K562 (cell line): ENCODE results near the gene ITPR3. TPM values are rescaled to one million over a fixed set of nuclear protein-coding genes. Genes with fewer than 3 reads are reported as not detected.

Experiments
- ATAC-seq: fragments of 200-7000 bp; cut with Tn5 transposase; 3 replicates; pipeline ENCODE4 v1.9.1; 2020; ENCODE audit warnings: moderate library complexity
- BruUV-seq: library from RNA; stranded (reverse); fragments of 400-500 nt; replicated peaks from 2 replicates; lab custom pipeline; 2021; lab: Mats Ljungman, UMichigan
- CTCF ChIA-PET: fragments of 300-600 bp; formaldehyde crosslinking; extraction: SDS; loops from one replicate; lab custom pipeline; 2021; ENCODE audit warnings: low intra/inter-chr PET ratio; lab: Yijun Ruan, JAX
- POLR2A ChIA-PET: fragments of 300-600, 350-650 bp; sonication (Branson Sonifier 250); formaldehyde crosslinking; extraction: SDS; loops from one replicate; lab custom pipeline; 2021; ENCODE audit warnings: antibody characterized with exemption, inconsistent platforms; lab: Yijun Ruan, JAX
- DNase-seq, 4 experiments: peaks; one replicate each; pipeline versions ENCODE4 v3.0.0 to v3.0.0-alpha.2; 2011 to 2018; ENCODE audit warnings: low spot score in 3 of 4, mixed read lengths in 3 of 4; ENCODE audit errors: extremely low read depth in 1 of 4
- FAIRE-seq: peaks from 2 replicates; lab custom pipeline; 2011; peaks lifted over from hg19 to GRCh38; lab: Jason Lieb, UNC
- H2AFZ ChIP-seq: 2 replicates; pipeline ENCODE4 v1.6.0; 2011; ENCODE audit warnings: low read depth, low read length, control low read depth, inconsistent platforms
- H3K27ac ChIP-seq: fragments of 200-600 bp; 3 replicates; pipeline ENCODE4 v1.8.0; 2011; ENCODE audit warnings: low read depth, mild to moderate bottlenecking, control low read depth, inconsistent platforms, low read length, moderate library complexity, mixed read lengths; ENCODE audit errors: extremely low read depth
- H3K27me3 ChIP-seq, 2 experiments: fragments of 300-600 bp in 1 of 2; 2 replicates in 1 of 2; 3 replicates in 1 of 2; pipeline versions ENCODE4 v1.6.0 to v1.8.0; 2011; ENCODE audit warnings: inconsistent platforms in 2 of 2, low read length in 2 of 2, mild to moderate bottlenecking in 1 of 2, mixed read lengths in 1 of 2, moderate library complexity in 1 of 2; ENCODE audit not compliant: control insufficient read depth in 2 of 2, insufficient read depth in 2 of 2
- H3K36me3 ChIP-seq: fragments of 300-600 bp; 3 replicates; pipeline ENCODE4 v1.8.0; 2011; ENCODE audit warnings: mild to moderate bottlenecking, low read length, inconsistent platforms; ENCODE audit not compliant: control insufficient read depth, insufficient read depth
- H3K4me1 ChIP-seq, 2 experiments: fragments of 200-600 bp in 1 of 2; replicated peaks in 1 of 2; 2 replicates in 1 of 2; 3 replicates in 1 of 2; pipeline versions ENCODE4 v1.5.1 to v1.8.0; 2011; ENCODE audit warnings: inconsistent platforms in 2 of 2, low read length in 2 of 2, mild to moderate bottlenecking in 1 of 2, mixed read lengths in 1 of 2, moderate library complexity in 1 of 2; ENCODE audit not compliant: control insufficient read depth in 2 of 2, insufficient read depth in 2 of 2
- H3K4me2 ChIP-seq: 2 replicates; pipeline ENCODE4 v1.6.1; 2011; ENCODE audit warnings: low read length, control low read depth, inconsistent platforms, mixed read lengths; ENCODE audit not compliant: insufficient read depth
- H3K4me3 ChIP-seq: fragments of 200-600 bp; sonication (generic), shearing (Covaris generic); 2 replicates; pipeline ENCODE4 v1.5.1; 2016; ENCODE audit warnings: control low read depth, inconsistent platforms
- H3K79me2 ChIP-seq: fragments of 200-600 bp; 3 replicates; pipeline ENCODE4 v1.8.0; 2011; ENCODE audit warnings: low read length, inconsistent platforms; ENCODE audit not compliant: control insufficient read depth, insufficient read depth
- H3K9ac ChIP-seq, 2 experiments: 2 replicates each; pipeline versions ENCODE4 v1.6.0 to v1.6.1; 2011; ENCODE audit warnings: low read depth in 2 of 2, low read length in 2 of 2, control low read depth in 1 of 2, inconsistent platforms in 1 of 2, mild to moderate bottlenecking in 1 of 2, mixed read lengths in 1 of 2; ENCODE audit not compliant: insufficient read depth in 1 of 2
- H3K9me1 ChIP-seq: one replicate; pipeline ENCODE4 v1.6.0; 2011; ENCODE audit warnings: inconsistent platforms, mild to moderate bottlenecking, low read length, moderate library complexity; ENCODE audit not compliant: control insufficient read depth, insufficient read depth
- H3K9me3 ChIP-seq: replicated peaks from 2 replicates; pipeline ENCODE4 v1.5.1; 2011; ENCODE audit warnings: low read depth, low read length, inconsistent platforms; ENCODE audit not compliant: control insufficient read depth, insufficient read depth
- H4K20me1 ChIP-seq: replicated peaks from 2 replicates; pipeline ENCODE4 v1.6.1; 2011; ENCODE audit warnings: low read length, inconsistent platforms, mixed read lengths; ENCODE audit not compliant: control insufficient read depth, insufficient read depth
- ATF1 ChIP-seq, 2 experiments: fragments of 450-650 bp in 1 of 2; IDR thresholded peaks; 2 replicates each; pipeline ENCODE4 v1.6.1; 2016; ENCODE audit warnings: missing compliant biosample characterization in 1 of 2, missing genetic modification characterization in 1 of 2
- CTBP1 ChIP-seq: fragments of 450-650 bp; IDR thresholded peaks from 2 replicates; pipeline ENCODE4 v1.6.1; 2016; ENCODE audit warnings: borderline replicate concordance
- DEAF1 ChIP-seq: fragments of 450-650 bp; formaldehyde crosslinking; IDR thresholded peaks from 2 replicates; pipeline ENCODE4 v1.4.0; 2020; ENCODE audit warnings: mild to moderate bottlenecking, moderate library complexity
- DPF2 ChIP-seq: fragments of 450-650 bp; IDR thresholded peaks from 2 replicates; pipeline ENCODE4 v1.6.1; 2016
- EHMT2 ChIP-seq: fragments of 450-650 bp; IDR thresholded peaks from 2 replicates; pipeline ENCODE4 v1.6.1; 2018; ENCODE audit warnings: antibody characterized with exemption
- HLTF ChIP-seq: fragments of 450-650 bp; IDR thresholded peaks from 2 replicates; pipeline ENCODE4 v1.6.1; 2016
- HMBOX1 ChIP-seq: sonication (generic); IDR thresholded peaks from 2 replicates; pipeline ENCODE4 v1.6.1; 2016
- KLF13 ChIP-seq: fragments of 450-650 bp; IDR thresholded peaks from 2 replicates; pipeline ENCODE4 v1.6.1; 2016; ENCODE audit warnings: missing genetic modification characterization, low read depth, mild to moderate bottlenecking, missing compliant biosample characterization, moderate library complexity, borderline replicate concordance
- PRMT5 ChIP-seq: sonication (generic); formaldehyde crosslinking; IDR thresholded peaks from 2 replicates; pipeline ENCODE4 v1.5.0; 2020; ENCODE audit warnings: missing genetic modification reagents
- SIRT6 ChIP-seq: IDR thresholded peaks from one replicate; pipeline ENCODE4 v1.6.1; 2012; ENCODE audit warnings: low read depth, mild to moderate bottlenecking, control low read depth, inconsistent platforms, low read length, moderate library complexity
- STAG1 ChIP-seq: sonication (generic); formaldehyde crosslinking; IDR thresholded peaks from 2 replicates; pipeline ENCODE4 v1.5.0; 2020; ENCODE audit warnings: missing genetic modification reagents, borderline replicate concordance
- TCF3 ChIP-seq: sonication (generic); formaldehyde crosslinking; IDR thresholded peaks from 2 replicates; pipeline ENCODE4 v1.4.0; 2020; ENCODE audit warnings: mild to moderate bottlenecking, missing genetic modification reagents
- TEAD4 ChIP-seq, 2 experiments: sonication (generic) in 1 of 2; formaldehyde crosslinking in 1 of 2; IDR thresholded peaks; 2 replicates each; pipeline versions ENCODE4 v1.6.1 to v1.8.0; 2012 to 2022; ENCODE audit warnings: borderline replicate concordance in 1 of 2, inconsistent platforms in 1 of 2, low read length in 1 of 2, mild to moderate bottlenecking in 1 of 2, missing genetic modification reagents in 1 of 2
- TRIM24 ChIP-seq, 2 experiments: fragments of 450-650 bp; IDR thresholded peaks; 2 replicates each; pipeline ENCODE4 v1.6.1; 2016
- ZNF274 ChIP-seq: IDR thresholded peaks from 2 replicates; pipeline ENCODE4 v1.6.1; 2011; ENCODE audit warnings: low read depth, mild to moderate bottlenecking, low read length, moderate library complexity, borderline replicate concordance
- WGBS: fragments of 100-300 bp; shearing (Covaris generic); methylation state at CpG from one replicate; pipeline ENCODE4 v1.1.6; 2016; ENCODE audit warnings: low coverage, mixed read lengths; ENCODE audit not compliant: insufficient coverage; ENCODE audit errors: missing lambda C conversion rate; 5-methylcytosine and 5-hydroxymethylcytosine counted together
- in situ Hi-C: fragments of 300-500 bp; cut with MboI; formaldehyde crosslinking; loops from 4 replicates; pipeline ENCODE4 v1.15.0; 2018; ENCODE audit warnings: inconsistent platforms, mixed read lengths
- intact Hi-C: fragments of 100-400 bp; cut with micrococcal nuclease; formaldehyde crosslinking; loops from 2 replicates; pipeline ENCODE4 v1.14.2; 2022
- polyA plus RNA-seq, 8 experiments: library from polyadenylated mRNA; depleted of rRNA in 4 of 8; stranded (reverse) in 5 of 8; unstranded in 3 of 8; fragments of >200 nt; fragmentation: Nextera tagmentation in 2 of 8; fragmentation: Illumina TruSeq in 1 of 8; extraction: Ambion mirVana in 2 of 8; extraction: Trizol in 1 of 8; gene quantifications; 2 replicates each; pipeline versions ENCODE4 v1.2.1 to v1.2.3, GENCODE V29; 2011 to 2014; ENCODE audit warnings: inconsistent platforms in 1 of 8, missing spikeins in 1 of 8
- total RNA-seq, 7 experiments: library from RNA; depleted of rRNA in 6 of 7; stranded (reverse); fragments of >200 nt in 6 of 7; fragmentation: Illumina TruSeq in 2 of 7; extraction: Trizol in 2 of 7; gene quantifications; 2 replicates each; pipeline versions ENCODE4 v1.2.1 to v1.2.3, GENCODE V29; 2011 to 2021; ENCODE audit warnings: low replicate concordance in 1 of 7
- TF ChIP-seq, protein P1 (sequence below), 3 experiments: IDR thresholded peaks in 2 of 3; conservative IDR thresholded peaks in 1 of 3; 2 replicates each; pipeline ENCODE4 v1.5.1; 2011 to 2012; ENCODE audit warnings: low read length in 3 of 3, mild to moderate bottlenecking in 3 of 3, control low read depth in 2 of 3, improper control_type of control experiment in 1 of 3, inconsistent platforms in 1 of 3, low read depth in 1 of 3, mixed read lengths in 1 of 3, moderate library complexity in 1 of 3; ENCODE audit not compliant: insufficient read depth in 2 of 3

ITPR3 gene
- total and polyA plus RNA-seq, 9 of the 15 experiments (the other 6 are each of a cell fraction or from before 2014, with no cell fraction given): 0.39 to 35.7 (median 13.2) TPM

- intact Hi-C loops (loop anchor here (1.0 kb wide), 2 partner anchors 18 to 33 kb away; partner anchors contain the start of gene UQCC2), in situ Hi-C loops (no loop called here)
- no peak overlapping the region for H3K9ac ChIP-seq
- no TSS peak for BruUV-seq
- no peak overlapping the region for H3K4me3 ChIP-seq
- no peaks in the 10 kb centered on the region for H3K36me3 ChIP-seq
- 1% methylated on average over 11 of the region's 11 CpGs for WGBS
- peaks cover 9 to 11% of the 10 kb centered on the region in 2 experiments; a peak in 2 of 5 replicates for H3K4me1 ChIP-seq
- H3K9me1 ChIP-seq: peaks cover 2% of the 10 kb centered on the region
- ChIA-PET CTCF (interaction anchor here (0.5 to 2.1 kb wide), 7 partner anchors 15 to 410 kb away, joined by 3 to 12 read pairs (median 3); partner anchors contain the start of gene UQCC2), POLR2A (interaction anchor here (0.6 to 1.3 kb wide), 4 partner anchors 15 to 39 kb away, joined by 3 to 5 read pairs (median 3); no protein-coding TSS in a partner anchor)
- no peaks in the 10 kb centered on the region for H3K9me3 ChIP-seq
- DNase-seq (peak; percentile 84 to 91 (median 87)), FAIRE-seq (peak; percentile 99), ATAC-seq (peak; percentile 86)
- H3K79me2 ChIP-seq: no peaks in the 10 kb centered on the region
- H3K27ac ChIP-seq: no peak overlapping the region
- no peak overlapping the region for H3K4me2 ChIP-seq
- H2AFZ ChIP-seq: no peak overlapping the region
- peaks cover 15% of the 10 kb centered on the region; the same call in 1 of the 2 replicates for H4K20me1 ChIP-seq
- H3K27me3 ChIP-seq: peaks cover 28 to 60% of the 10 kb centered on the region in 2 experiments; a peak in 4 of 5 replicates
- TF ChIP-seq HLTF: peak; percentile 74; the same call in 1 of the 2 replicates
- peak in 1 of 2 experiments; percentile 50; a peak in 2 of 4 replicates for TF ChIP-seq TRIM24 (IDR thresholded peaks at IDR 0.05)
- TF ChIP-seq SIRT6: no peak
- no peak for TF ChIP-seq ATF1 (CRISPR knock-in tag; IDR thresholded peaks at IDR 0.05)
- 0 out of 2 replicates have a peak, but pooled peaks have one; percentile 29 for TF ChIP-seq ATF1 (tag; IDR thresholded peaks at IDR 0.05)
- peak; percentile 15; the same call in 1 of the 2 replicates for TF ChIP-seq TCF3 (CRISPR knock-in tag)
- no peak for TF ChIP-seq PRMT5
- TF ChIP-seq STAG1 (CRISPR knock-in tag): peak; percentile 83
- peak; percentile 63 for TF ChIP-seq TEAD4 (IDR thresholded peaks at IDR 0.05; ENCODE audit: low read length)
- 0 out of 2 replicates have a peak, but pooled peaks have one; percentile 37 for TF ChIP-seq TEAD4 (CRISPR knock-in tag; IDR thresholded peaks at IDR 0.05; ENCODE audit: borderline replicate concordance)
- TF ChIP-seq EHMT2: 0 out of 2 replicates have a peak, but pooled peaks have one; percentile 16
- TF ChIP-seq, protein P1, sequence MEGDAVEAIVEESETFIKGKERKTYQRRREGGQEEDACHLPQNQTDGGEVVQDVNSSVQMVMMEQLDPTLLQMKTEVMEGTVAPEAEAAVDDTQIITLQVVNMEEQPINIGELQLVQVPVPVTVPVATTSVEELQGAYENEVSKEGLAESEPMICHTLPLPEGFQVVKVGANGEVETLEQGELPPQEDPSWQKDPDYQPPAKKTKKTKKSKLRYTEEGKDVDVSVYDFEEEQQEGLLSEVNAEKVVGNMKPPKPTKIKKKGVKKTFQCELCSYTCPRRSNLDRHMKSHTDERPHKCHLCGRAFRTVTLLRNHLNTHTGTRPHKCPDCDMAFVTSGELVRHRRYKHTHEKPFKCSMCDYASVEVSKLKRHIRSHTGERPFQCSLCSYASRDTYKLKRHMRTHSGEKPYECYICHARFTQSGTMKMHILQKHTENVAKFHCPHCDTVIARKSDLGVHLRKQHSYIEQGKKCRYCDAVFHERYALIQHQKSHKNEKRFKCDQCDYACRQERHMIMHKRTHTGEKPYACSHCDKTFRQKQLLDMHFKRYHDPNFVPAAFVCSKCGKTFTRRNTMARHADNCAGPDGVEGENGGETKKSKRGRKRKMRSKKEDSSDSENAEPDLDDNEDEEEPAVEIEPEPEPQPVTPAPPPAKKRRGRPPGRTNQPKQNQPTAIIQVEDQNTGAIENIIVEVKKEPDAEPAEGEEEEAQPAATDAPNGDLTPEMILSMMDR (IDR thresholded peaks at IDR 0.05 in 2 of 3, conservative IDR thresholded peaks at IDR 0.05 in 1 of 3; ENCODE audit: insufficient read depth in 2 of 3, low read depth in 1 of 3, low read length in 3 of 3): peak; percentile 94 to 97 (median 96)
- peak; percentile 52; the same call in 1 of the 2 replicates for TF ChIP-seq DEAF1 (CRISPR knock-in tag)
- TF ChIP-seq DPF2: 0 out of 2 replicates have a peak, but pooled peaks have one; percentile 51
- TF ChIP-seq CTBP1: peak; percentile 52; the same call in 1 of the 2 replicates
- 0 out of 2 replicates have a peak, but pooled peaks have one; percentile 16 for TF ChIP-seq HMBOX1
- 0 out of 2 replicates have a peak, but pooled peaks have one; percentile 26 for TF ChIP-seq KLF13 (tag)
- no peak for TF ChIP-seq ZNF274
Observed at GRCh38 chr6:33744001-33744848, 123.1 kb downstream of the ITPR3 start.
